ENCODE results near the gene URGCP. TPM values are rescaled to one million over a fixed set of nuclear protein-coding genes. Genes with fewer than 3 reads are reported as not detected.

The URGCP gene
- total RNA-seq, 4 donors from 2014 or later: 29.0 to 47.7 (median 38.3) TPM

- Histone ChIP-seq H3K4me3 (no peak overlapping the region), H3K9me3 (no peaks in the 10 kb centered on the region), H3K27ac (peak overlapping the region in 1 of 4 donors; percentile 34), H3K4me1 (peaks cover 0 to 7% of the 10 kb centered on the region in 2 donors), H3K27me3 (no peaks in the 10 kb centered on the region), H3K36me3 (peaks cover 0 to 80% of the 10 kb centered on the region in 2 donors)
- DNase-seq (no peak), ATAC-seq (no peak)
- TF ChIP-seq, protein P1, sequence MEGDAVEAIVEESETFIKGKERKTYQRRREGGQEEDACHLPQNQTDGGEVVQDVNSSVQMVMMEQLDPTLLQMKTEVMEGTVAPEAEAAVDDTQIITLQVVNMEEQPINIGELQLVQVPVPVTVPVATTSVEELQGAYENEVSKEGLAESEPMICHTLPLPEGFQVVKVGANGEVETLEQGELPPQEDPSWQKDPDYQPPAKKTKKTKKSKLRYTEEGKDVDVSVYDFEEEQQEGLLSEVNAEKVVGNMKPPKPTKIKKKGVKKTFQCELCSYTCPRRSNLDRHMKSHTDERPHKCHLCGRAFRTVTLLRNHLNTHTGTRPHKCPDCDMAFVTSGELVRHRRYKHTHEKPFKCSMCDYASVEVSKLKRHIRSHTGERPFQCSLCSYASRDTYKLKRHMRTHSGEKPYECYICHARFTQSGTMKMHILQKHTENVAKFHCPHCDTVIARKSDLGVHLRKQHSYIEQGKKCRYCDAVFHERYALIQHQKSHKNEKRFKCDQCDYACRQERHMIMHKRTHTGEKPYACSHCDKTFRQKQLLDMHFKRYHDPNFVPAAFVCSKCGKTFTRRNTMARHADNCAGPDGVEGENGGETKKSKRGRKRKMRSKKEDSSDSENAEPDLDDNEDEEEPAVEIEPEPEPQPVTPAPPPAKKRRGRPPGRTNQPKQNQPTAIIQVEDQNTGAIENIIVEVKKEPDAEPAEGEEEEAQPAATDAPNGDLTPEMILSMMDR (IDR thresholded peaks at IDR 0.05 in 4 of 5, conservative IDR thresholded peaks at IDR 0.05 in 1 of 5): no peak
- no peak for TF ChIP-seq POLR2A (IDR thresholded peaks at IDR 0.05)
- in situ Hi-C loops (cut with MboI; ENCODE audit: low sequenced_read_pairs in 4 of 4) (no loop called here), intact Hi-C loops (cut with DNase I; ENCODE audit: low total_unique reads) (no loop called here)
These were observed 45.6 kb upstream of the URGCP start for GRCh38 chr7:43952028-43952427.

DNA sequence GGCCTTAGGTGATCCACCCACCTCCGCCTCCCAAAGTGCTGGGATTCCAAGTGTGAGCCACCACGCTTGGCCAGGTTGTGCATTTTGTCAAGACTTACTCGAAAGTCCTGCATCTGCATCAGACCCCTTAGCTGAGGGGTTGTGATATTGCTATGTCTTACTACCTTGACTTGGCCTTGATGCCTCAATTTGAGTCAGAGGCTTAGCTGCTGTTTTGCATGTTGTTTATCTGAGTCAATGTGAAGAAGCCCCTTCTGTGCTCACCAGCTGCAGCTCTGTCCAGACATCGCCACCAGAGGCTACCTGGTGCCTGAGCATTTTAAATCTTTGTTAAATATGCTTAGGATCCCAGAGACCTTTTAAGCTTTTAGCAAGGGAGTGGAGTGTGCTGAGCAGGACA, 37.9 kb upstream of the URGCP start:
- no peak for TF ChIP-seq POLR2A (IDR thresholded peaks at IDR 0.05)
- TF ChIP-seq, protein P1 (IDR thresholded peaks at IDR 0.05 in 4 of 5, conservative IDR thresholded peaks at IDR 0.05 in 1 of 5): no peak
- peaks cover 2 to 5% of the 10 kb centered on the region in 2 donors for H3K4me1 ChIP-seq
- H3K36me3 ChIP-seq: peaks cover 0 to 46% of the 10 kb centered on the region in 2 donors
- H3K4me3 ChIP-seq: no peak overlapping the region
- H3K9me3 ChIP-seq: no peaks in the 10 kb centered on the region
- H3K27ac ChIP-seq: no peak overlapping the region
- DNase-seq (no peak), ATAC-seq (no peak)
- in situ Hi-C loops (cut with MboI; ENCODE audit: low sequenced_read_pairs in 4 of 4) (no loop called here), intact Hi-C loops (cut with DNase I; ENCODE audit: low total_unique reads) (no loop called here)
- H3K27me3 ChIP-seq: no peaks in the 10 kb centered on the region

DNA sequence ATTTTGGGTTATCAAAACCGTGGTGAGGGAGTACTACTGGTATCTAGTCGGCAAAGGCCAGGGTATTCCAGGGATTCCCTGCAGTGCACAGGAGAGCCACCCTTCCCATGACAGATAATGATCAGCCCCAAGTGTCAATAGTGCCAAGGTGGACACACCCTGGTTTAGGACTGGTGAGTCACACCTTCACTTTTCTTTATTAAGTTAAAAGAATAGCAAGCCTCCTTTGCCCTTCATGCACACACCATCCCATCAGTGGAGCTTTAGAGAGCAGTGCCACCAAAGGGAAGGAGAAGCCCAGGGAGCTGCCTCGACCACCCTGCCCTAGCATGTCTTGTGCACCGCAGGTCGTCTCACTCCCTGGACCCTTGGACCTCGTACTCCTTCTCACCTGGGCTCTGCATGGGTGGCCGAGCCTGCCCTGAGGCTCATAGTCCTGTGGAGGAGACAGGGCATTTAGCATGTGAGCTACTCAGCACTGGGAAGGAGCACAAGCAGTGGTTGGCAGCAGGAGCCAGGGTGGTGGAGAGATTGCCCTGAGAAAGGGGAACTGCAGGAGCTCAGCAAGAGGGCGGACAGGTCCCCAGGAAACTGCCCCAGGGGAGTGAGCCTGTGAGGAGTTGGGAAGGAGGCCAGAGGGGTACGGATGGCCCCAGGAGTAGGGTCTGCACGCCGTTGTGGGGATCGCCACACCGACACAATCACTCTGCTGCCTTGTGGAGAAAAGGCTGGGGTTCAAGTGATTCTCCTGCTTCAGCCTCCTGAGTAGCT, 37.2 kb upstream of the URGCP start:
- H3K4me1 ChIP-seq: peaks cover 6 to 11% of the 10 kb centered on the region in 2 donors
- DNase-seq (no peak), ATAC-seq (no peak)
- intact Hi-C loops (cut with DNase I; ENCODE audit: low total_unique reads): no loop called here
- H3K36me3 ChIP-seq: peaks cover 0 to 39% of the 10 kb centered on the region in 2 donors
- in situ Hi-C loops (cut with MboI; ENCODE audit: low sequenced_read_pairs in 4 of 4): no loop called here
- no peak overlapping the region for H3K4me3 ChIP-seq
- TF ChIP-seq POLR2A (IDR thresholded peaks at IDR 0.05): no peak
- TF ChIP-seq, protein P1 (IDR thresholded peaks at IDR 0.05 in 4 of 5, conservative IDR thresholded peaks at IDR 0.05 in 1 of 5): no peak
- H3K27ac ChIP-seq: no peak overlapping the region
- no peaks in the 10 kb centered on the region for H3K9me3 ChIP-seq
- H3K27me3 ChIP-seq: no peaks in the 10 kb centered on the region

DNA sequence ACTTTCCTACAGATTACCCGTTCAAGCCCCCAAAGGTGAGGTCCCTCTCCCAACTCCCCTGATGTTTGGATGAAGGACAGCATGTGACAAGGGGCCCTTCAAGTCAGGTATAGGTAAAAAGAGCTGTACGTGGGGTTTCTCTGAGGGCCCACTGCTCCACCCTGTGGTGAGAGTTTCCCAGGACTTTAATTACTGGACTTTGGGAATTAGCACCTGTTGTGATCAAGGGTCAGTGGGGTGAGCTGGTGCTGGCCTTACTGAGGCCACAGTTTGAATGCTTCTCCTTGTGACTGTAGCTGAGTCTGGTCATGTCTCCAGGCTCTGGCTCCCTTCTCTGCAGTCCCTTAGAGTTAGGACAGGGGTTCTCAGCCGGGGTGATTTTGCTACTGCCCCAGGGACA, 36.6 kb upstream of the URGCP start:
- Histone ChIP-seq H3K9me3 (no peaks in the 10 kb centered on the region), H3K4me1 (peaks cover 6 to 17% of the 10 kb centered on the region in 2 donors), H3K27ac (no peak overlapping the region), H3K36me3 (peaks cover 0 to 33% of the 10 kb centered on the region in 2 donors), H3K27me3 (no peaks in the 10 kb centered on the region), H3K4me3 (no peak overlapping the region)
- intact Hi-C loops (cut with DNase I; ENCODE audit: low total_unique reads): no loop called here
- in situ Hi-C loops (cut with MboI; ENCODE audit: low sequenced_read_pairs in 4 of 4): no loop called here
- ATAC-seq (no peak), DNase-seq (no peak)
- TF ChIP-seq, protein P1 (IDR thresholded peaks at IDR 0.05 in 4 of 5, conservative IDR thresholded peaks at IDR 0.05 in 1 of 5): peak in 1 of 5 experiments; percentile 15
- TF ChIP-seq POLR2A (IDR thresholded peaks at IDR 0.05): no peak

All from gastrocnemius medialis (tissue), 4 donors.